ENCODE results near the gene KEAP1.

KEAP1 gene

GRCh38 chr19:10501971-10502523 is 1.1 kb downstream of the KEAP1 start:
- Histone ChIP-seq H3K36me3 (ENCODE audit: control insufficient read depth, insufficient read depth, low read length) (no peaks in the 10 kb centered on the region), H3K4me1 (peaks cover 4% of the 10 kb centered on the region), H3K27ac (peak overlapping the region; percentile 94), H3K27me3 (ENCODE audit: control insufficient read depth, insufficient read depth, low read length) (no peaks in the 10 kb centered on the region), H2AFZ (peak overlapping the region; percentile 100), H3K9ac (peak overlapping the region; percentile 88), H3K4me3 (ENCODE audit: low read depth, low read length) (peak overlapping the region; percentile 68), H3K4me2 (ENCODE audit: low read length) (peak overlapping the region; percentile 66), H3K79me2 (peaks cover 24% of the 10 kb centered on the region), H3K9me3 (ENCODE audit: control insufficient read depth, low read length) (no peaks in the 10 kb centered on the region)
- TF ChIP-seq CTCF (IDR thresholded peaks at IDR 0.05), result no peak

GRCh38 chr19:10500247-10500592 is 2.9 kb downstream of the KEAP1 start:
- Histone ChIP-seq H3K36me3 (ENCODE audit: control insufficient read depth, insufficient read depth, low read length) (no peaks in the 10 kb centered on the region), H3K4me1 (peaks cover 4% of the 10 kb centered on the region), H3K4me2 (ENCODE audit: low read length) (no peak overlapping the region), H2AFZ (no peak overlapping the region), H3K79me2 (peaks cover 24% of the 10 kb centered on the region), H3K27ac (no peak overlapping the region), H3K9me3 (ENCODE audit: control insufficient read depth, low read length) (no peaks in the 10 kb centered on the region), H3K4me3 (ENCODE audit: low read depth, low read length) (no peak overlapping the region), H3K9ac (no peak overlapping the region), H3K27me3 (ENCODE audit: control insufficient read depth, insufficient read depth, low read length) (no peaks in the 10 kb centered on the region)
- TF ChIP-seq CTCF (IDR thresholded peaks at IDR 0.05), result no peak

- Histone ChIP-seq H3K4me2 (ENCODE audit: low read length) (no peak overlapping the region), H3K9me3 (ENCODE audit: control insufficient read depth, low read length) (no peaks in the 10 kb centered on the region), H3K27ac (no peak overlapping the region), H3K4me3 (ENCODE audit: low read depth, low read length) (no peak overlapping the region), H3K36me3 (ENCODE audit: control insufficient read depth, insufficient read depth, low read length) (no peaks in the 10 kb centered on the region), H2AFZ (no peak overlapping the region), H3K27me3 (ENCODE audit: control insufficient read depth, insufficient read depth, low read length) (no peaks in the 10 kb centered on the region), H3K4me1 (peaks cover 4% of the 10 kb centered on the region), H3K79me2 (peaks cover 27% of the 10 kb centered on the region), H3K9ac (no peak overlapping the region)
- no peak for TF ChIP-seq CTCF (IDR thresholded peaks at IDR 0.05)
These were observed 3.5 kb downstream of the KEAP1 start for GRCh38 chr19:10499550-10500246.

GRCh38 chr19:10497371-10497770 is 5.8 kb downstream of the KEAP1 start:
- Histone ChIP-seq H3K9ac (no peak overlapping the region), H3K4me3 (ENCODE audit: low read depth, low read length) (no peak overlapping the region), H3K4me1 (peaks cover 4% of the 10 kb centered on the region)

More at GRCh38 chr19:10497371-10497770, 5.8 kb downstream of the KEAP1 start:
- H3K27me3 ChIP-seq (ENCODE audit: control insufficient read depth, insufficient read depth, low read length), result no peaks in the 10 kb centered on the region
- no peaks in the 10 kb centered on the region for H3K9me3 ChIP-seq (ENCODE audit: control insufficient read depth, low read length)
- H3K27ac ChIP-seq, result no peak overlapping the region
- no peaks in the 10 kb centered on the region for H3K36me3 ChIP-seq (ENCODE audit: control insufficient read depth, insufficient read depth, low read length)
- no peak overlapping the region for H3K4me2 ChIP-seq (ENCODE audit: low read length)
- no peak for TF ChIP-seq CTCF (IDR thresholded peaks at IDR 0.05)
- no peak overlapping the region for H2AFZ ChIP-seq
- peaks cover 32% of the 10 kb centered on the region for H3K79me2 ChIP-seq

Measured in parathyroid adenoma (tissue), 2 donors.